ENCODE data around the gene ZNF628. TPM values are rescaled to one million over a fixed set of nuclear protein-coding genes. Genes with fewer than 3 reads are reported as not detected.
"Not testable (repeated sequence)": the region's sequence is repeated elsewhere in the genome, so short reads cannot be mapped to it uniquely, and the experiment has no call there.

The ZNF628 gene
- total RNA-seq, 1 experiment from 2014 or later, result 13.0 TPM

DNA sequence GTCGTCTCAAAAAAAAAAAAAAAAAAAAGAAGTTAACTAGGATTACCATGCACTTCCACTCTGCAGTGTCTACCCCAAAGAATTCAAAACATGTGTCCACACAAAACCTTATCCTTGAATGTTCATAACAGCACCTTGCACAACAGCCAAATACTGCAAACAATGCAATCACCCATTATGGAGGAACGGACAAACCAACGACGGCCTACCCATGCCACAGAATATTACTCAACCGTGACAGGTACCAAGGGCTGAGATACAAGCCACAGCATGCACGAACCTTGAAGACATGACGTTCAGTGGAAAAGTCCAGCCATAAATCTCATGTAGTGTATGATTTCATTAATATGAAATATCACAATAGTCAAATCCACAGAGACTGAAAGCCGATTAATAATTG lies 30.4 kb upstream of the ZNF628 start:
- BruUV-seq (replicated peaks), result no TSS peak
- H3K4me3 Mint-ChIP-seq (ENCODE audit: low read depth, unreplicated experiment), result no peak overlapping the region
- peaks cover 8% of the 10 kb centered on the region for H3K4me1 Mint-ChIP-seq (ENCODE audit: low read depth, unreplicated experiment)
- no peak for DNase-seq
- H3K36me3 Mint-ChIP-seq (ENCODE audit: insufficient read depth, unreplicated experiment), result no peaks in the 10 kb centered on the region
- CTCF ChIA-PET, result no interaction called here
- no peaks in the 10 kb centered on the region for H3K9me3 Mint-ChIP-seq (ENCODE audit: low read depth, unreplicated experiment)
- TF ChIP-seq, protein P1, sequence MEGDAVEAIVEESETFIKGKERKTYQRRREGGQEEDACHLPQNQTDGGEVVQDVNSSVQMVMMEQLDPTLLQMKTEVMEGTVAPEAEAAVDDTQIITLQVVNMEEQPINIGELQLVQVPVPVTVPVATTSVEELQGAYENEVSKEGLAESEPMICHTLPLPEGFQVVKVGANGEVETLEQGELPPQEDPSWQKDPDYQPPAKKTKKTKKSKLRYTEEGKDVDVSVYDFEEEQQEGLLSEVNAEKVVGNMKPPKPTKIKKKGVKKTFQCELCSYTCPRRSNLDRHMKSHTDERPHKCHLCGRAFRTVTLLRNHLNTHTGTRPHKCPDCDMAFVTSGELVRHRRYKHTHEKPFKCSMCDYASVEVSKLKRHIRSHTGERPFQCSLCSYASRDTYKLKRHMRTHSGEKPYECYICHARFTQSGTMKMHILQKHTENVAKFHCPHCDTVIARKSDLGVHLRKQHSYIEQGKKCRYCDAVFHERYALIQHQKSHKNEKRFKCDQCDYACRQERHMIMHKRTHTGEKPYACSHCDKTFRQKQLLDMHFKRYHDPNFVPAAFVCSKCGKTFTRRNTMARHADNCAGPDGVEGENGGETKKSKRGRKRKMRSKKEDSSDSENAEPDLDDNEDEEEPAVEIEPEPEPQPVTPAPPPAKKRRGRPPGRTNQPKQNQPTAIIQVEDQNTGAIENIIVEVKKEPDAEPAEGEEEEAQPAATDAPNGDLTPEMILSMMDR (IDR thresholded peaks at IDR 0.05; ENCODE audit: unreplicated experiment), result no peak
- no peak overlapping the region for H3K27ac Mint-ChIP-seq (ENCODE audit: unreplicated experiment)
- H3K27me3 Mint-ChIP-seq (ENCODE audit: unreplicated experiment), result no peaks in the 10 kb centered on the region
- intact Hi-C loops (cut with micrococcal nuclease; ENCODE audit: unreplicated experiment), result no loop called here

DNA sequence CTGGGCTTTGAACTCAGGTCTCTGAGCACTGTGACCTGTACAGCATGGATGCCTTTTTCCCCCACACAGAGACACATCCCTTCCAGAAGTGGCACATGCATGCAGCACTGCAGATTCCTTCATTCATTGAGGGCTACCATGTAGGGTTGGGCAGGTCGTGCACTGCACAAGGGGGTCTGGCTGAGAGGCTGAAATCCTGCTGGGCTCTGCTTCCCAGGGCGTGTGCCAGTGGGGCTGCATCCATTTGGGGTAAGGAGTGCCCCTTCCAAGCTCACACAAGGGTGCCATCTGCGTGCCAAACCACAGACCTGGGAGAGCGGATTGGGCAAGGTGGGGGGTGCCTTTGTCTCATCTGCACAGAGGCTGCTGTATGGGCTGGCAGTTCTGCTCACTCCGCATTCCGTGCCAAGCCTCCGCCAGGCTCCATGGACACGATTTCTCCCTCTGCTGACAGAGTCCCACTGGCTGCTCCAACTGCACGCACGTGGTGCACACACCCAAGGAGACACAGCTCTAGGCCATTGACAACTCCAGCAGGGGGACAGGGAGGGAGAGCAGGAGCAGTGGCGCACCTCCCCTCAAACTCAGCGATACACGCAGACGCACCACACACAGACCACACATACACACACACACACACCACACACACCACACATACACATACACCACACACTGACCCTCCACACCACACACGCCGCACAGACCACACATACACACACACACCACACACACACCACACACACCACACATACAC lies 28.8 kb upstream of the ZNF628 start:
- H3K27me3 Mint-ChIP-seq (ENCODE audit: unreplicated experiment), result no peaks in the 10 kb centered on the region
- H3K4me1 Mint-ChIP-seq (ENCODE audit: low read depth, unreplicated experiment), result no peaks in the 10 kb centered on the region
- peak; percentile 58 for DNase-seq
- CTCF ChIA-PET, result interaction anchor here (0.6 to 0.7 kb wide), 2 partner anchors 26 to 480 kb away, joined by 3 to 6 read pairs; no protein-coding TSS in a partner anchor
- intact Hi-C loops (cut with micrococcal nuclease; ENCODE audit: unreplicated experiment), result no loop called here
- no peak overlapping the region for H3K27ac Mint-ChIP-seq (ENCODE audit: unreplicated experiment)
- no peaks in the 10 kb centered on the region for H3K9me3 Mint-ChIP-seq (ENCODE audit: low read depth, unreplicated experiment)
- TF ChIP-seq, protein P1 (IDR thresholded peaks at IDR 0.05; ENCODE audit: unreplicated experiment), result no peak
- H3K36me3 Mint-ChIP-seq (ENCODE audit: insufficient read depth, unreplicated experiment), result peaks cover 7% of the 10 kb centered on the region
- no peak overlapping the region for H3K4me3 Mint-ChIP-seq (ENCODE audit: low read depth, unreplicated experiment)
- BruUV-seq (replicated peaks), result no TSS peak

DNA sequence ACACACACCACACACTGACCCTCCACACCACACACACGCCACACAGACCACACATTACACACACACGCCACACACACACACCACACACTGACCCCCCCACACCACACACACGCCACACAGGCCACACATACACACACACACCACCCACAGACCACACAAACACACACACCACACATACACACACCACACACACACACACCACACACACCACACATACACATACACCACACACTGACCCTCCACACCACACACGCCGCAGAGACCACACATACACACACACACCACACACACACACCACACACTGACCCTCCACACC lies 28.3 kb upstream of the ZNF628 start:
- not testable (repeated sequence) for H3K4me3 Mint-ChIP-seq (ENCODE audit: low read depth, unreplicated experiment); H3K27me3 Mint-ChIP-seq (ENCODE audit: unreplicated experiment); BruUV-seq (replicated peaks)

DNA sequence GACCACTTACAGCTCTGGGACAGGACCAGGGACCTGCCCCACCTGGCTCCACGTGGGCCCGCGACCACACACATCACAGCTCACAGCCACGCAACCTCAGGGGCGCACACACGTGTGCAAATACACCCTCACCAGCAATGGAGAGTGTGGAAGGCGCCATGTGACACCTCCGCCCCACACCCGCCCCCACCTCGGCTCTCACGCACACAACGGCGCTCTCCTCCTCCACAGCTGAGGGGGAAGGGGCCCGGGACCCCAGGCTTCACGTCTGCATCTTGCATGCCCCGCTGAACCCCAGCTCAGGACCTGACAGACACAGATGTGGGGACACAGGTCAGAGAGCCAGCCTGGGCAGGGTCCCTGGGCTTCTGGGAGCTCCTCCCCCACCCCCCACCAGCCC lies 26.9 kb upstream of the ZNF628 start:
- no TSS peak for BruUV-seq (replicated peaks)
- Mint-ChIP-seq H3K4me3 (ENCODE audit: low read depth, unreplicated experiment) (no peak overlapping the region), H3K9me3 (ENCODE audit: low read depth, unreplicated experiment) (no peaks in the 10 kb centered on the region), H3K27ac (ENCODE audit: unreplicated experiment) (no peak overlapping the region), H3K27me3 (ENCODE audit: unreplicated experiment) (peaks cover 17% of the 10 kb centered on the region), H3K36me3 (ENCODE audit: insufficient read depth, unreplicated experiment) (peaks cover 16% of the 10 kb centered on the region), H3K4me1 (ENCODE audit: low read depth, unreplicated experiment) (no peaks in the 10 kb centered on the region)
- TF ChIP-seq, protein P1 (IDR thresholded peaks at IDR 0.05; ENCODE audit: unreplicated experiment), result no peak
- intact Hi-C loops (cut with micrococcal nuclease; ENCODE audit: unreplicated experiment), result no loop called here
- no peak for DNase-seq
- CTCF ChIA-PET, result interaction anchor here (0.6 kb wide), 1 partner anchor 245 kb away, joined by 4 read pairs; no protein-coding TSS in a partner anchor

More for the DNA sequence above, 28.3 kb upstream of the ZNF628 start:
- H3K4me1 Mint-ChIP-seq (ENCODE audit: low read depth, unreplicated experiment); intact Hi-C loops (cut with micrococcal nuclease; ENCODE audit: unreplicated experiment); H3K27ac Mint-ChIP-seq (ENCODE audit: unreplicated experiment); H3K9me3 Mint-ChIP-seq (ENCODE audit: low read depth, unreplicated experiment); CTCF ChIA-PET; DNase-seq: not testable (repeated sequence)
- H3K36me3 Mint-ChIP-seq (ENCODE audit: insufficient read depth, unreplicated experiment), result peaks cover 11% of the 10 kb centered on the region

Measured in Calu3 (cell line).